Measurements from ENCODE around the gene ARHGAP10. TPM values are rescaled to one million over a fixed set of nuclear protein-coding genes. Genes with fewer than 3 reads are reported as not detected.

Gene ARHGAP10
- total and polyA plus RNA-seq, 3 donors from 2014 or later: 17.4 to 108 (median 83.5) TPM

- Histone ChIP-seq H3K36me3 (ENCODE audit: low read depth, missing control alignments) (no peaks in the 10 kb centered on the region), H3K4me3 (no peak overlapping the region), H3K27me3 (no peaks in the 10 kb centered on the region), H3K27ac (no peak overlapping the region), H3K9me3 (no peaks in the 10 kb centered on the region), H3K4me1 (no peaks in the 10 kb centered on the region)
- TF ChIP-seq CTCF (IDR thresholded peaks at IDR 0.05): no peak
- TF ChIP-seq POLR2A (IDR thresholded peaks at IDR 0.05): no peak
- intact Hi-C loops (cut with DNase I; ENCODE audit: low total_unique reads): no loop called here
- WGBS, 2 donors: 87 to 88% methylated on average over 1 of the region's 1 CpG
- no peak for DNase-seq
These were observed 35.0 kb upstream of the ARHGAP10 start for GRCh38 chr4:147696866-147697265.

- H3K4me1 ChIP-seq: no peaks in the 10 kb centered on the region
- intact Hi-C loops (cut with DNase I; ENCODE audit: low total_unique reads): no loop called here
These were observed 27.0 kb upstream of the ARHGAP10 start for GRCh38 chr4:147704846-147705245.

GRCh38 chr4:147707892-147708672 lies 23.8 kb upstream of the ARHGAP10 start:
- TF ChIP-seq CTCF (IDR thresholded peaks at IDR 0.05) (peak; percentile 91 to 97 (median 94)), POLR2A (IDR thresholded peaks at IDR 0.05) (no peak)
- Histone ChIP-seq H3K36me3 (ENCODE audit: low read depth, missing control alignments) (no peaks in the 10 kb centered on the region), H3K9me3 (no peaks in the 10 kb centered on the region), H3K4me1 (no peaks in the 10 kb centered on the region), H3K27ac (no peak overlapping the region), H3K4me3 (no peak overlapping the region), H3K27me3 (no peaks in the 10 kb centered on the region)
- intact Hi-C loops (cut with DNase I; ENCODE audit: low total_unique reads): no loop called here
- peak; percentile 82 for DNase-seq
- WGBS, 2 donors: 32 to 39% methylated on average over 7 of the region's 7 CpGs

More at GRCh38 chr4:147704846-147705245, 27.0 kb upstream of the ARHGAP10 start:
- H3K36me3 ChIP-seq (ENCODE audit: low read depth, missing control alignments): no peaks in the 10 kb centered on the region
- no peaks in the 10 kb centered on the region for H3K9me3 ChIP-seq
- TF ChIP-seq CTCF (IDR thresholded peaks at IDR 0.05): no peak
- TF ChIP-seq POLR2A (IDR thresholded peaks at IDR 0.05): no peak
- H3K27ac ChIP-seq: no peak overlapping the region
- no peaks in the 10 kb centered on the region for H3K27me3 ChIP-seq
- 91 to 100% methylated on average over 1 of the region's 1 CpG for WGBS, 2 donors
- no peak overlapping the region for H3K4me3 ChIP-seq
- no peak for DNase-seq

- DNase-seq: no peak
- Histone ChIP-seq H3K9me3 (no peaks in the 10 kb centered on the region), H3K4me3 (no peak overlapping the region), H3K27ac (no peak overlapping the region), H3K4me1 (no peaks in the 10 kb centered on the region), H3K27me3 (no peaks in the 10 kb centered on the region), H3K36me3 (ENCODE audit: low read depth, missing control alignments) (no peaks in the 10 kb centered on the region)
- intact Hi-C loops (cut with DNase I; ENCODE audit: low total_unique reads): no loop called here
- no peak for TF ChIP-seq CTCF (IDR thresholded peaks at IDR 0.05)
- 95 to 97% methylated on average over 5 of the region's 5 CpGs for WGBS, 2 donors
These were observed 21.9 kb upstream of the ARHGAP10 start for GRCh38 chr4:147709999-147710398.

Data from testis (tissue), 3 donors.